ENCODE measurements around the gene NKAIN4.

- TF ChIP-seq CTCF (conservative IDR thresholded peaks at IDR 0.05; ENCODE audit: low read depth, low read length) (no peak), EZH2 (IDR thresholded peaks at IDR 0.05; ENCODE audit: low read length, unreplicated experiment) (no peak), EZH2phosphoT487 (IDR thresholded peaks at IDR 0.05; ENCODE audit: borderline replicate concordance, low read length) (no peak)
Observed at GRCh38 chr20:63208346-63208909, 45.8 kb downstream of the NKAIN4 start.
